NCI-H345 treated with DMSO at 0.1 percent for 48 hours (cell line): ENCODE measurements around the gene ZKSCAN7.
"Not testable (repeated sequence)": the region's sequence is repeated elsewhere in the genome, so short reads cannot be mapped to it uniquely, and the experiment has no call there.

Experiments
- DNase-seq: peaks from one replicate; lab custom pipeline; 2025; ENCODE audit not compliant: unreplicated experiment; lab: John Stamatoyannopoulos, UW

The ZKSCAN7 gene

GRCh38 chr3:44554626-44555592, at the start of gene ZKSCAN7:
TSS of gene ZKSCAN7 (plus strand) at chr3:44555193. CDS start at chr3:44557048, 1,855 bp downstream.
- peak; percentile 41 for DNase-seq

GRCh38 chr3:44506556-44506955, 48.4 kb upstream of the ZKSCAN7 start:
- DNase-seq: no peak

GRCh38 chr3:44506961-44507360, 48.0 kb upstream of the ZKSCAN7 start:
- no peak for DNase-seq

GRCh38 chr3:44509393-44509921, 45.5 kb upstream of the ZKSCAN7 start:
- DNase-seq: no peak

GRCh38 chr3:44510000-44510368, 45.0 kb upstream of the ZKSCAN7 start:
- peak; percentile 20 for DNase-seq

- DNase-seq: no peak
Measured at GRCh38 chr3:44511238-44511566, 43.8 kb upstream of the ZKSCAN7 start.

GRCh38 chr3:44513513-44513912, 41.5 kb upstream of the ZKSCAN7 start:
- DNase-seq: no peak

- no peak for DNase-seq
Measured at GRCh38 chr3:44516230-44516629, 38.8 kb upstream of the ZKSCAN7 start.

- no peak for DNase-seq
Measured at GRCh38 chr3:44518782-44519156, 36.2 kb upstream of the ZKSCAN7 start.

GRCh38 chr3:44521721-44522120, 33.3 kb upstream of the ZKSCAN7 start:
- no peak for DNase-seq

- DNase-seq: no peak
Measured at GRCh38 chr3:44522494-44522933, 32.5 kb upstream of the ZKSCAN7 start.

- DNase-seq: no peak
Measured at GRCh38 chr3:44525060-44525459, 29.9 kb upstream of the ZKSCAN7 start.

GRCh38 chr3:44529927-44530326, 25.1 kb upstream of the ZKSCAN7 start:
- DNase-seq: no peak

- DNase-seq: no peak
Measured at GRCh38 chr3:44530911-44531310, 24.1 kb upstream of the ZKSCAN7 start.

GRCh38 chr3:44534659-44535058, 20.3 kb upstream of the ZKSCAN7 start:
- DNase-seq: not testable (repeated sequence)

GRCh38 chr3:44535364-44535763, 19.6 kb upstream of the ZKSCAN7 start:
- DNase-seq: no peak

GRCh38 chr3:44544811-44545210, 10.2 kb upstream of the ZKSCAN7 start:
- not testable (repeated sequence) for DNase-seq

- DNase-seq: no peak
Measured at GRCh38 chr3:44555723-44556122, 730 bp downstream of the ZKSCAN7 start.

- no peak for DNase-seq
Measured at GRCh38 chr3:44557074-44557473, 2.1 kb downstream of the ZKSCAN7 start.

- no peak for DNase-seq
Measured at GRCh38 chr3:44561076-44561475, 6.1 kb downstream of the ZKSCAN7 start.

GRCh38 chr3:44562147-44562546, 7.2 kb downstream of the ZKSCAN7 start:
- no peak for DNase-seq

- DNase-seq: no peak
Measured at GRCh38 chr3:44568561-44568960, 13.6 kb downstream of the ZKSCAN7 start.

GRCh38 chr3:44571024-44571423, 16.0 kb downstream of the ZKSCAN7 start:
- DNase-seq: no peak
